HuH-7.5 (cell line): Measurements from ENCODE around the gene VMP1.
A peak's percentile ranks its signal among the peaks of the same experiment; 100 is the strongest.
"Not testable (repeated sequence)": the region's sequence is repeated elsewhere in the genome, so short reads cannot be mapped to it uniquely, and the experiment has no call there.

Experiments
- DNase-seq: peaks from one replicate; pipeline ENCODE4 v3.0.0; 2011; ENCODE audit warnings: low spot score

VMP1 gene

DNA sequence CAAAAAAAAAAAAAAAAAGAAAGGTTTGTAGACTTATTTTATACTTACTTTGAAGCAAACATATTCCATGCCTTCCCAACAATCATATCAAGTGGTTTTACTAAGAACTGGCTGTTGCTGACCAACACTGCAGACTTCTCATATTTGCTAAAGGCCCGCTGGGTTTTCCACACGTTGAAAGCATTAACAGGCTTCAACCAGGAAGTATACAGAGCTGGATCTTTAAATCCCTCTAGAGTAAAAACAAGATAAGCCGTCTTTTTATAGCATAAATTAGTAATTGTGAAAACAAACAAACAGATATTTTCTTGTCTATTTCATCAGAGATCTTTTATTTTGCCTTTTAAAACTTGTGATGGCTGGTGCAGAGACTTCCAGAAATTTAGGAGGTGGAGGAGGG is 156.2 kb downstream of the VMP1 start:
- no peak for DNase-seq

DNA sequence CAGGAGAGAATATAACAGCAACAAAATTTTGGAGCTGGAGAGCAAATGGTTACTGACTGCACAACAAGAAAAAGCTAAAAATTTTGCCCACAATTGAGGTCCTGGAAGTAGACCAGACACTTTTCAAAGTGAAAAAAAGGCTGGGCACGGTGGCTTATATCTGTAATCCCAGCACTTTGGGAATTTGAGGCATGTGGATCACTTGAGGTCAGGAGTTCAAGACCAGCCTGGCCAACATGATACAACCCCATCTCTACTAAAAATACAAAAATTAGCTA is 162.4 kb downstream of the VMP1 start:
- DNase-seq: no peak

DNA sequence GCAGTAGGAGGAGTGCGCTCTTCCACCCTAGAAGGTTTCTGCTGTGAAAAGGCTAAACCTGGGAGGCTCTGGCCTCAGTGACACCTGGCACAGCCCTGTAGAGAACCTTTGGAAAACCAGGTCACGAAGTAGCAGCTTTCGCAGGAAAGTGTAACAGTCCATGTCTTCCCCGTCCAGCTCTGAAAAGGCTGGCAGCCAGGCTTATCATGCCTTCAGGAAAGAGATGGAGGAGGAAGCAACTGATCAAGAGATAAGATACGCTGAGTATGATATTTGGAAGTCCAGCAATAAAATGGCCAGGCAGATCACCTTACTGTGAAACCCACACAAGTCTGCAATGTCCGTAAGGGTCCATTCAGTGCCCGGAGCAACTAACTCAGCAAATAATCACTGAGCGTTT is 163.0 kb downstream of the VMP1 start:
- no peak for DNase-seq

DNA sequence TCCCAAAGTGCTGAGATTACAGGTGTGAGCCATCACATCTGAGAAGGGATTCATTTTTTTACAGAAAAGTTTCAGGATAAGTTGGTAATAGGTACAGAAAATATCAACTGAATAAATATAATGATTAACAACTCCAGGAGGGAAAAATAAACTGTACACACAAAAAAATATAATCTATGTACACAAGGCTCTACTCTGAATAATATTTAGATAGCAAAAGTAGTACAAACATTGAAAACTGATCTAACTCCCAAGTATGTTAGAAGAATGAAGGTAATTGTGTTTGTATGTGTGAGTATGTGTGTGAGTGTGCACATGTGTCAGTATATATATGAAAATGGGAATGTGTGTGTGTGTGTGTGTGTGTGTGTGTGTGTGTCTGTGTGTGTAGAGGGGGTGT is 164.9 kb downstream of the VMP1 start:
- no peak for DNase-seq

DNA sequence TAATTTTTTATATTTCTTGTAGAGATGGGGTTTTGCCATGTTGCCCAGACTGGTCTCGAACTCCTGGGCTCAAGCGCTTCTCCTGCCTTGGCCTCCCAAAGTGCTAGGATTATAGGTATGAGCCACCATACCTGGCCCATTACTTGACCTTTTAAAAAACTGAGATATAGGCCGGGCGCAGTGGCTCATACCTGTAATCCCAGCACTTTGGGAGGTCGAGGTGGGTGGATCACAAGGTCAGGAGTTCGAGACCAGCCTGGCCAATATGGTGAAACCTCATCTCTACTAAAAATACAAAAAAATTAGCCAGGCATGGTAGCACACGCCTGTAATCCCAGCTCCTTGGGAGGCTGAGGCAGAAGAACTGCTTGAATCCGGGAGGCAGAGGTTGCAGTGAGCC is 166.0 kb downstream of the VMP1 start:
- DNase-seq: not testable (repeated sequence)

DNA sequence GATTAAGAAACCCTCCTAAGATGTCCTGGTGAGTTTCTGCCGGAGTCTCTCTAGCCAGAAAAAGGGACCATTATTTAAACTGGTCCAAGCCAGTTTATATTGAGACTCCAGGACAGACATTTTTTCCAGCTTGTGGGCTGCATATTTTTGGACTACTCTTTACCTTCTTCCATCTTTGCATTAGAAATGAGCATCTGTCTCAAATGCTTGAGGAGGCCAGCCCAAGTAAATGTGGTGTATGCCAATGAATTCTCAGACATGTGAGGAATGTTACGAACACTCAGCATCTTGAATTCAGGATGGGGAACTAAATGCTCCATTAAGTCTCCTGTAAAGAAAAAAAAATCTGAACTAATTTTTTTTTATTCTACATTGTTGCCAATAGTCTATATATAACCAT is 166.9 kb downstream of the VMP1 start:
- no peak for DNase-seq

DNA sequence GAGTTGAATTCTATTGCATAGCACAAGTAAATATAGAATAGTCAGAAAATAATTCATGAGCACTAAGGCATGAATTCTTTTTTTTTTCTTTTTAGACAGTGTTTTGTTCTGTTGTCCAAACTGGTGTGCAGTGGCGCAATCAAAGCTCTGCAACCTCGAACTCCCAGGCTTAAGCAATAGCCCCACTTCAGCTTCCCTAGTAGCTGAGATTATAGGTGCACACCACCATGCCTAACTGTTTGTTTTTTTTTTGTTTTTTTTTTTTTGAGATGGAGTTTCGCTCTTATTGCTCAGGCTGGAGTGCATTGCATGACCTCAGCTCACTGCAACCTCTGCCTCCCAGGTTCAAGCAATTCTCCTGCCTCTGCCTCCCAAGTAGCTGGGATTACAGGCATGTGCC is 168.7 kb downstream of the VMP1 start:
- no peak for DNase-seq

DNA sequence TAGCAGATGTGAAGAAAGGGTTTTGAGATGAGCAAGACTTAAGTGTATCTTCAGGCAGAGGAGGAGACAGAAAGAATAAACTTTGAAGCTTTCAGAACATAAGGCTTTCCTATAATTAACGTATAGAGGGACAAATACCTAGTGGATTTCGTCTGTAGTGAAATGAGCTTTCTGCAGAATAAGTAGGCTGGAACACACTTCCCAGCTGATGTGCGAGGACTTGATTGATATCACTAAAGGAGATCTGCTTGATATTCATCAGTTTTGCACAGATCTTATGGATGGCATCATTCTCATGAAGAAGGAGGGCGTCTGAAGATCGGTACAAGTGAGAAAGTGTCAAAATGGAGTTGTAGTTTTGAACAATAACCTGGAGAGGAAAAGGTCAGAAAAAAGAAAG is 170.5 kb downstream of the VMP1 start:
- DNase-seq: no peak

DNA sequence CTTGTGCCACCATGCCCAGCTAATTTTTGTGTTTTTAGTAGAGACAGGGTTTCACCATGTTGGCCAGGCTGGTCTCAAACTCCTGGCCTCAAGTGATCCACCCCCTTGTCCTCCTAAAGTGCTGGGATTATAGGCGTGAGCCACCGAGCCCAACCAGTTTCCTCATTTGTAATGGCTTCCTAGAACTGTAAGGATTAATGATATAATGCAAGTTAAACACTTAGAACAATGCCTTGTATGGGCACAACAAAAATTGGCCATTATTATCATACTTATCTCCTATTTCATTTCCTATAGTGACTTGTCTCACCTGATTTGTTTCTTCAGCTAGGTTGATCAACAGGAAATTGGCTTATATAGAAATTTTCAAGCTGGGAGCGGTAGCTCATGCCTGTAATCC is 171.2 kb downstream of the VMP1 start:
- no peak for DNase-seq

DNA sequence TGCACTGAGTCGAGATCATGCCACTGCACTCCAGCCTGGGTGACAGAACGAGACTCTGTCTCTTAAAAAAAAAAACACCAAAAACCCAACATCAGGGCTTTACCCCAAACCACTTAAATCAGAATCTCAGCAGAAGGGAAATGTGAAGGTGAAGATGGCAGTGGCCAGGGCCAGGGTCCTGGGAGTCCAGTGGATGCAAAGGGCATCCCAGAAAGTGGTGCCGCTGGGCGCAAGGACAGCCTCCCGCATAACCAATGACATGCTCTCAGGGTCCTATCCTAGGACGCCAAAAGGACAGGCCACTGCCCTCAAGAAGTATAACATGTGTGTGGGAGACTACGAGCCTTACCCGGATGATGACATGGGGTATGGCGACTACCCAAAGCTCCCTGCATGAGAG is 177.4 kb downstream of the VMP1 start:
- no peak for DNase-seq

DNA sequence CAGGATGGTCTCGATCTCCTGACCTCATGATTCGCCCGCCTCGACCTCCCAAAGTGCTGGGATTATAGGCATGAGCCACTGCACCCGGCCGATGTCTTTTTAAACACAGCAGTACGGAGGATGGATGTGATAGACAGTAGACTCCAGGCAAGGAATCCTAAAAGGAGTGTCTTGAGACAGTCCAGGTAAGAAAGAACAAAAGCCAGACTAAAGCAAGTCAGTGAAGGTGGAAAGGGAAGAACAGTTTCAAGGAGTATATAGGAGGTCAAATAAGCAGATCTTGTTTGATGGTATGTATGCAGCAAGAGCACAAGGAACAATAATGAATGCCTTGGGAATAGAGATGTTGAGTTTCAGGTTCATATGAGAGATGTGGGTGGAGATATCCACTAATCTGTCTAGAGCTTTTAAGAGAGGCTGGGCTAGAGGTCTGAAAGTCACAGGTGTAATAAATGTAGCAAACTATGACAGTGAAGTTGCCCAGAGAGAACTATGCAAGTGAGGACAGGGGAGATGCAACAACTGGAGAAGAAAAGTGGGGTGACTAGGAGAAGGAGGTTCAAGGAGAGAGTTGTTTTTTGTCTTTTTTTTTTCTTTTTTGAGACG is 180.8 kb downstream of the VMP1 start:
- DNase-seq: no peak

DNA sequence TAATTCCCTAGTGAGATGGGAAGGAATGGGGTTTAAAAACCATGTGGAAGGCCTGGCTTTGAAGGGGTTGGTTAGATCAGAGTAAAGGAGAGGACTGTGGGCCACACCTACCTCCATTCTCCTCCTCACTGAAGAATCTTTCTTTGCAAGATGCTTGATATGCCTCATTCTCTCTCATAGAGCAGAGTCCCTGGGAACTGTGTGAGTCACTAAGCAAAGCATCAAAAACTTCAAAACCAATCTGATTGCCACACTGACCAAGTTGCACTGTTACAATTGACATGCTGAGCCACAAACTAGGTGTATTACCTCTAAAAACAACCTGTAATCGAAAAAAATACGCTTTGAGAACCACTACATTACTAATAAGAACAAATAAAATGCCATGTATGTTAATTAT is 183.3 kb downstream of the VMP1 start:
- DNase-seq: peak; percentile 28
